H1 (cell line): ENCODE data around the gene THEMIS. TPM values are rescaled to one million over a fixed set of nuclear protein-coding genes. Genes with fewer than 3 reads are reported as not detected.

Experiments
- HDAC2 ChIP-seq, 2 experiments: fragments of 300-600 bp in 1 of 2; sonication (generic) in 1 of 2; IDR thresholded peaks; 2 replicates each; pipeline ENCODE4 v1.6.1; 2011 to 2012; ENCODE audit warnings: low read depth in 2 of 2, low read length in 2 of 2, mild to moderate bottlenecking in 2 of 2, moderate library complexity in 2 of 2, borderline replicate concordance in 1 of 2, inconsistent platforms in 1 of 2
- JUN ChIP-seq: IDR thresholded peaks from 2 replicates; pipeline ENCODE4 v1.6.1; 2011; ENCODE audit warnings: low read depth, mild to moderate bottlenecking, improper control_type of control experiment, low read length
- SIRT6 ChIP-seq: IDR thresholded peaks from one replicate; pipeline ENCODE4 v1.7.1; 2012; ENCODE audit warnings: low read length, inconsistent platforms
- SP4 ChIP-seq: IDR thresholded peaks from 2 replicates; pipeline ENCODE4 v1.6.1; 2012; ENCODE audit warnings: low read length, inconsistent platforms
- YY1 ChIP-seq: IDR thresholded peaks from 2 replicates; pipeline ENCODE4 v1.6.1; 2011; ENCODE audit warnings: low read depth, mild to moderate bottlenecking, low read length
- polyA plus RNA-seq, 7 experiments: library from polyadenylated mRNA; depleted of rRNA in 3 of 7; stranded (reverse) in 5 of 7; unstranded in 2 of 7; fragments of >200 nt in 5 of 7; fragments of 200-250 nt in 2 of 7; gene quantifications; 1 replicate in 5 of 7; 2 replicates in 1 of 7; 4 replicates in 1 of 7; pipeline versions ENCODE4 v1.2.1 to v1.2.3, GENCODE V29; 2011 to 2013; ENCODE audit warnings: missing spikeins in 2 of 7, mixed read lengths in 2 of 7
- total RNA-seq: library from RNA; stranded (reverse); fragmentation: NEBNext Ultra II Directional; extraction: Animal tissue kit (Norgen Biotek cat#: 25700); gene quantifications from 2 replicates; pipeline ENCODE4 v1.2.1, GENCODE V29; 2021

Gene THEMIS
- total and polyA plus RNA-seq, 2 of the 8 experiments (the other 6 are each of a cell fraction or from before 2014, with no cell fraction given), result not detected

GRCh38 chr6:127923135-127923534, 22.3 kb upstream of the THEMIS start (continued):
- TF ChIP-seq SIRT6 (no peak), HDAC2 (IDR thresholded peaks at IDR 0.05; ENCODE audit: borderline replicate concordance in 1 of 2, low read depth in 2 of 2, low read length in 2 of 2) (no peak), YY1 (no peak), JUN (no peak), SP4 (no peak)
